ENCODE data around the gene ARHGAP4. TPM values are rescaled to one million over a fixed set of nuclear protein-coding genes. Genes with fewer than 3 reads are reported as not detected.

Gene ARHGAP4
- total RNA-seq, 1 donor from 2014 or later, result 14.4 TPM

- DNase-seq, result no peak
Measured at GRCh38 chrX:153927672-153927921, 1.5 kb upstream of the ARHGAP4 start.

GRCh38 chrX:153926858-153927671, 1.0 kb upstream of the ARHGAP4 start:
- peak; percentile 61 for DNase-seq

- no peak for DNase-seq
Measured at GRCh38 chrX:153926552-153926857, 441 bp upstream of the ARHGAP4 start.

GRCh38 chrX:153925387-153925738, 701 bp downstream of the ARHGAP4 start:
- DNase-seq, result no peak

- DNase-seq, result no peak
Measured at GRCh38 chrX:153924149-153924861, 1.8 kb downstream of the ARHGAP4 start.

- DNase-seq, result no peak
Measured at GRCh38 chrX:153922932-153923857, 2.9 kb downstream of the ARHGAP4 start.

GRCh38 chrX:153921511-153922446, 4.3 kb downstream of the ARHGAP4 start:
- DNase-seq, result no peak

GRCh38 chrX:153921070-153921469, 5.0 kb downstream of the ARHGAP4 start:
- DNase-seq, result no peak

- no peak for DNase-seq
Measured at GRCh38 chrX:153920546-153920945, 5.5 kb downstream of the ARHGAP4 start.

GRCh38 chrX:153919281-153919680, 6.8 kb downstream of the ARHGAP4 start:
- no peak for DNase-seq

GRCh38 chrX:153917869-153918268, 8.2 kb downstream of the ARHGAP4 start:
- no peak for DNase-seq

GRCh38 chrX:153913701-153914100, 12.4 kb downstream of the ARHGAP4 start:
- DNase-seq, result no peak

GRCh38 chrX:153913211-153913610, 12.9 kb downstream of the ARHGAP4 start:
- no peak for DNase-seq

GRCh38 chrX:153911798-153912197, 14.3 kb downstream of the ARHGAP4 start:
- no peak for DNase-seq

GRCh38 chrX:153910446-153910845, 15.6 kb downstream of the ARHGAP4 start:
- DNase-seq, result no peak

- no peak for DNase-seq
Measured at GRCh38 chrX:153909980-153910360, 16.1 kb downstream of the ARHGAP4 start.

- no peak for DNase-seq
Measured at GRCh38 chrX:153909024-153909979, 16.8 kb downstream of the ARHGAP4 start.

- DNase-seq, result no peak
Measured at GRCh38 chrX:153908219-153908860, 17.7 kb downstream of the ARHGAP4 start.

GRCh38 chrX:153907456-153907855, 18.6 kb downstream of the ARHGAP4 start:
- no peak for DNase-seq
